ENCODE data around the gene MACO1.

Gene MACO1

DNA sequence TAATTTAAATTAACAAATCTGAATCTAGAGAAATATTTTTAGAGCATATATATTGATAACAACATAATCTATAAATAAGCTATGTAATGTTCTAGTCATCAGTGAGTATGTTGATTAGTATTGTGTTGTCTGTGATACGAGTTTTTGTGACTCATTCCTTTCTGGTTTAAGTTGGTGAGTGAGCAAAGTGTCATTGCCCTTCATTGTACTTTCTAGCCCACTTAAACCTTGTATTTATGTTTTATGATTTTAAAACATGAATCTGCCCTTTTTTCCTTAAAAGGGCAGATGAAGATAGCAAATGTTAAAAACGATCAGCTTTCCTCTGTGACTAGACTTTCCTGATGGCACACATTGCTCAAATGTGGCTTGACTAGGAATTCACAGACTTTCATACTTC is 38.5 kb downstream of the MACO1 start:
- Histone ChIP-seq H2BK120ac (ENCODE audit: low read depth, low read length) (no peak overlapping the region), H3K4me1 (ENCODE audit: control insufficient read depth in 2 of 2, insufficient read depth in 1 of 2, low read depth in 1 of 2, low read length in 2 of 2) (no peaks in the 10 kb centered on the region), H4K8ac (ENCODE audit: low read depth, low read length) (no peak overlapping the region), H3K4me3 (ENCODE audit: low read length in 2 of 2) (no peak overlapping the region), H2BK12ac (ENCODE audit: low read length) (no peak overlapping the region), H3K27me3 (ENCODE audit: control insufficient read depth in 3 of 3, insufficient read depth in 3 of 3, low read depth in 1 of 3, low read length in 3 of 3) (no peaks in the 10 kb centered on the region), H3K9me3 (replicated peaks in 1 of 2; ENCODE audit: control insufficient read depth in 2 of 2, insufficient read depth in 1 of 2, low read depth in 1 of 2, low read length in 2 of 2) (no peaks in the 10 kb centered on the region), H2AK5ac (ENCODE audit: low read depth, low read length) (no peak overlapping the region), H2BK15ac (ENCODE audit: low read length) (no peak overlapping the region), H3K23ac (ENCODE audit: low read depth, low read length, poor library complexity) (no peak overlapping the region), H2AFZ (ENCODE audit: low read length) (no peak overlapping the region), H4K91ac (ENCODE audit: low read depth, low read length, poor library complexity) (no peak overlapping the region), H3K27ac (replicated peaks; ENCODE audit: low read length) (no peak overlapping the region), H3K36me3 (replicated peaks in 1 of 2; ENCODE audit: control insufficient read depth in 2 of 2, insufficient read depth in 2 of 2, low read length in 2 of 2) (peaks cover 0 to 21% of the 10 kb centered on the region in 2 donors), H3K4ac (ENCODE audit: low read length) (no peak overlapping the region), H3K18ac (ENCODE audit: low read length) (no peak overlapping the region), H3K9ac (ENCODE audit: low read depth, low read length, poor library complexity) (no peak overlapping the region), H3K4me2 (ENCODE audit: insufficient read depth, low read length, poor library complexity, severe bottlenecking) (no peak overlapping the region), H3K14ac (ENCODE audit: low read length) (no peak overlapping the region), H3K79me1 (ENCODE audit: low read depth, low read length) (no peaks in the 10 kb centered on the region), H2BK5ac (ENCODE audit: low read length) (no peak overlapping the region)
- WGBS, 2 donors (ENCODE audit: extremely low coverage in 2 of 2, insufficient read length in 2 of 2, insufficient replicate concordance in 1 of 2), result no CpG with 5 or more reads among the region's 2 CpGs
- no peak for DNase-seq (ENCODE audit: low spot score)

DNA sequence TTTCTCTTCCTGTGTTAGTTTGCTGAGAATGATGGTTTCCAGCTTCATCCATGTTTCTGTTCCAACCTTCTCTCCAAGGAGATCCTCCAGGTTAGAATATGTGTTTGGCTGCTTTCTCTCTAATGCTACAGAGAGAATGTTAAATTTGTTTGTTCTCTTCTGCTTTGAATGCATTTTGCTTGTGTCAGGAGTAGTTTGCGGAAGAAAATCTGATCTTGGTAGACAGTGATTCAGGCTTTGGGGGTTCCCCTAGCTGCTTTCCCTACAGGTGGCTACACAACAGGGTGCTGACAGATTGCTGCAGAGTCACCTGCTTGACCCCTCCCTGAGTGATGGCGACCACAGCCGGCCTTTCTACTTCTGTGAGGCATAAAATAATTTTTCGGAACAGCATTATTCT is 41.8 kb downstream of the MACO1 start:
- Histone ChIP-seq H3K79me1 (ENCODE audit: low read depth, low read length) (no peaks in the 10 kb centered on the region), H3K9me3 (replicated peaks in 1 of 2; ENCODE audit: control insufficient read depth in 2 of 2, insufficient read depth in 1 of 2, low read depth in 1 of 2, low read length in 2 of 2) (no peaks in the 10 kb centered on the region), H2BK12ac (ENCODE audit: low read length) (no peak overlapping the region), H3K27ac (replicated peaks; ENCODE audit: low read length) (no peak overlapping the region), H3K4me1 (ENCODE audit: control insufficient read depth in 2 of 2, insufficient read depth in 1 of 2, low read depth in 1 of 2, low read length in 2 of 2) (no peaks in the 10 kb centered on the region), H3K36me3 (replicated peaks in 1 of 2; ENCODE audit: control insufficient read depth in 2 of 2, insufficient read depth in 2 of 2, low read length in 2 of 2) (peaks cover 0 to 15% of the 10 kb centered on the region in 2 donors), H3K27me3 (ENCODE audit: control insufficient read depth in 3 of 3, insufficient read depth in 3 of 3, low read depth in 1 of 3, low read length in 3 of 3) (no peaks in the 10 kb centered on the region), H3K4ac (ENCODE audit: low read length) (no peak overlapping the region), H3K18ac (ENCODE audit: low read length) (no peak overlapping the region), H2AK5ac (ENCODE audit: low read depth, low read length) (no peak overlapping the region), H4K8ac (ENCODE audit: low read depth, low read length) (no peak overlapping the region), H3K4me3 (ENCODE audit: low read length in 2 of 2) (no peak overlapping the region), H2BK15ac (ENCODE audit: low read length) (no peak overlapping the region), H2BK5ac (ENCODE audit: low read length) (no peak overlapping the region), H3K4me2 (ENCODE audit: insufficient read depth, low read length, poor library complexity, severe bottlenecking) (no peak overlapping the region), H2BK120ac (ENCODE audit: low read depth, low read length) (no peak overlapping the region), H4K91ac (ENCODE audit: low read depth, low read length, poor library complexity) (no peak overlapping the region), H3K23ac (ENCODE audit: low read depth, low read length, poor library complexity) (no peak overlapping the region), H3K9ac (ENCODE audit: low read depth, low read length, poor library complexity) (no peak overlapping the region), H2AFZ (ENCODE audit: low read length) (no peak overlapping the region), H3K14ac (ENCODE audit: low read length) (no peak overlapping the region)
- no peak for DNase-seq (ENCODE audit: low spot score)
- no CpG with 5 or more reads among the region's 4 CpGs for WGBS, 2 donors (ENCODE audit: extremely low coverage in 2 of 2, insufficient read length in 2 of 2, insufficient replicate concordance in 1 of 2)

DNA sequence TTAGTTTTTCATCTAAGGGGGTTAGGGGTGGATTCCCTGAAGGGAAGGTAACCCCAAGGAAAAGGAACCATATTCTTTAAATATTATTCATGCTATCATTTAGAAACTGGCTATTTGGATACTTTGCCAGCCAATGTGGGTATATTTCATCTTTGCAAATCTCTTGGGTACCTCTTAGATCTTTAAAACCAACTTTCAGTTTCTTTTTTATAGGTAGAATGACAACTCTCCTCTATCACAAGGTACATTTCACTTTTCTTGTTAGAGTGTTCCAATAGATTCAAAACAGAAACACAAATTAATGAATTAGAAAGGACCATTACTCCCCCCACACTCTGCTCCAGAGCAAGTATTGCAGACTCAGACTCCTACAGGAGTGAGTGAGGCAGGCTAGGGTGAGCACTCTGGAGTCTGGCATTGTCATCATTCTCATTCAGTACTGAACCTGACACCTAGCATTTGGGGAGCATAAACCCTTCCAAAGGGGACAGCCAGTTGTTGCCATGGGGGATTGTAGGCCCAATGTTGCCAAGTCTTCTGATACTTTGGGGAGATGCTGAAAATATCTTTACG is 43.0 kb downstream of the MACO1 start:
- no peak for DNase-seq (ENCODE audit: low spot score)
- Histone ChIP-seq H3K4ac (ENCODE audit: low read length) (no peak overlapping the region), H3K14ac (ENCODE audit: low read length) (no peak overlapping the region), H2AFZ (ENCODE audit: low read length) (no peak overlapping the region), H3K9ac (ENCODE audit: low read depth, low read length, poor library complexity) (no peak overlapping the region), H2BK15ac (ENCODE audit: low read length) (no peak overlapping the region), H3K23ac (ENCODE audit: low read depth, low read length, poor library complexity) (no peak overlapping the region), H3K36me3 (replicated peaks in 1 of 2; ENCODE audit: control insufficient read depth in 2 of 2, insufficient read depth in 2 of 2, low read length in 2 of 2) (peaks cover 0 to 8% of the 10 kb centered on the region in 2 donors), H3K4me3 (ENCODE audit: low read length in 2 of 2) (no peak overlapping the region), H3K18ac (ENCODE audit: low read length) (no peak overlapping the region), H2BK12ac (ENCODE audit: low read length) (no peak overlapping the region), H3K9me3 (replicated peaks in 1 of 2; ENCODE audit: control insufficient read depth in 2 of 2, insufficient read depth in 1 of 2, low read depth in 1 of 2, low read length in 2 of 2) (no peaks in the 10 kb centered on the region), H2BK120ac (ENCODE audit: low read depth, low read length) (no peak overlapping the region), H3K4me2 (ENCODE audit: insufficient read depth, low read length, poor library complexity, severe bottlenecking) (no peak overlapping the region), H2AK5ac (ENCODE audit: low read depth, low read length) (no peak overlapping the region), H4K8ac (ENCODE audit: low read depth, low read length) (no peak overlapping the region), H4K91ac (ENCODE audit: low read depth, low read length, poor library complexity) (no peak overlapping the region), H3K79me1 (ENCODE audit: low read depth, low read length) (no peaks in the 10 kb centered on the region), H3K4me1 (ENCODE audit: control insufficient read depth in 2 of 2, insufficient read depth in 1 of 2, low read depth in 1 of 2, low read length in 2 of 2) (no peaks in the 10 kb centered on the region), H3K27ac (replicated peaks; ENCODE audit: low read length) (no peak overlapping the region), H2BK5ac (ENCODE audit: low read length) (no peak overlapping the region), H3K27me3 (ENCODE audit: control insufficient read depth in 3 of 3, insufficient read depth in 3 of 3, low read depth in 1 of 3, low read length in 3 of 3) (no peaks in the 10 kb centered on the region)
- no CpG with 5 or more reads among the region's 1 CpG for WGBS, 2 donors (ENCODE audit: extremely low coverage in 2 of 2, insufficient read length in 2 of 2, insufficient replicate concordance in 1 of 2)

DNA sequence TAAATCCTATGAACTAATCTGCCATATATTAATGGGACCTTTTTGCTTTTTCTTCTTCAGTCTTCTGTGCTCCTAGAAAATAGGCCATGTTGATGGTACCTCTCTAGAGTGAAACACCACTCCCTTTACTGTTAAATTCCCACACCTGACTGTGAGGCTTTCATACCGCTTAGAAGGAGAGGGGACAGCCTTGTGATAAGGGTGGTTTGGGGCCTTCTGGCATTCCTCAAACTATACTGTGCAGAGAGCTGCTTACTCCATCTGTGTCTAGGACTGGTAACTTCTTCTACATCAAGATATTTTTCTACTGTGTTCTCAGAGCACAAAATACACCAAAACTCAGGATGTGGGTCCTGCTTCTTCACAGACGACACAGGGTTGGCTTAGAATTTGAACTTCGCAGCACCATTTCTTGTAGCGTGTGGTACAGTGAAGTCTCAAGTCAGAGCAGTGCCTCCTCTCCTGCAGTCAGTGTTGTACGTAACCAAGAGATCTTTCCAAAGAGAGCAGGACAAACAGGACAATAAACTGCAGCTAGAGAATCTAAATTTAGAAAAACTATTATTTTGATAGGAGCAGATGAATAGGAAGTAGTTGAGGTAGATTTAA is 43.8 kb downstream of the MACO1 start:
- no peaks in the 10 kb centered on the region for H3K9me3 ChIP-seq (replicated peaks in 1 of 2; ENCODE audit: control insufficient read depth in 2 of 2, insufficient read depth in 1 of 2, low read depth in 1 of 2, low read length in 2 of 2)
- no peak overlapping the region for H3K14ac ChIP-seq (ENCODE audit: low read length)
- no peaks in the 10 kb centered on the region for H3K79me1 ChIP-seq (ENCODE audit: low read depth, low read length)
- no peak overlapping the region for H3K9ac ChIP-seq (ENCODE audit: low read depth, low read length, poor library complexity)
- H3K4me3 ChIP-seq (ENCODE audit: low read length in 2 of 2), result no peak overlapping the region
- no CpG with 5 or more reads among the region's 5 CpGs for WGBS, 2 donors (ENCODE audit: extremely low coverage in 2 of 2, insufficient read length in 2 of 2, insufficient replicate concordance in 1 of 2)
- no peaks in the 10 kb centered on the region for H3K27me3 ChIP-seq (ENCODE audit: control insufficient read depth in 3 of 3, insufficient read depth in 3 of 3, low read depth in 1 of 3, low read length in 3 of 3)
- H4K91ac ChIP-seq (ENCODE audit: low read depth, low read length, poor library complexity), result no peak overlapping the region
- no peak overlapping the region for H2BK120ac ChIP-seq (ENCODE audit: low read depth, low read length)
- no peak overlapping the region for H3K23ac ChIP-seq (ENCODE audit: low read depth, low read length, poor library complexity)
- H3K36me3 ChIP-seq (replicated peaks in 1 of 2; ENCODE audit: control insufficient read depth in 2 of 2, insufficient read depth in 2 of 2, low read length in 2 of 2), result peaks cover 0 to 9% of the 10 kb centered on the region in 2 donors
- no peak for DNase-seq (ENCODE audit: low spot score)
- H3K4ac ChIP-seq (ENCODE audit: low read length), result no peak overlapping the region
- no peak overlapping the region for H3K18ac ChIP-seq (ENCODE audit: low read length)
- H3K27ac ChIP-seq (replicated peaks; ENCODE audit: low read length), result no peak overlapping the region
- H2BK15ac ChIP-seq (ENCODE audit: low read length), result no peak overlapping the region
- H2BK5ac ChIP-seq (ENCODE audit: low read length), result no peak overlapping the region
- H3K4me1 ChIP-seq (ENCODE audit: control insufficient read depth in 2 of 2, insufficient read depth in 1 of 2, low read depth in 1 of 2, low read length in 2 of 2), result no peaks in the 10 kb centered on the region
- no peak overlapping the region for H2BK12ac ChIP-seq (ENCODE audit: low read length)
- no peak overlapping the region for H2AFZ ChIP-seq (ENCODE audit: low read length)
- no peak overlapping the region for H2AK5ac ChIP-seq (ENCODE audit: low read depth, low read length)
- no peak overlapping the region for H4K8ac ChIP-seq (ENCODE audit: low read depth, low read length)
- H3K4me2 ChIP-seq (ENCODE audit: insufficient read depth, low read length, poor library complexity, severe bottlenecking), result no peak overlapping the region
